ENCODE data around the gene CLTB. TPM values are rescaled to one million over a fixed set of nuclear protein-coding genes. Genes with fewer than 3 reads are reported as not detected.

The CLTB gene
- total and polyA plus RNA-seq, 3 donors from 2014 or later: 60.8 to 107 (median 103) TPM

GRCh38 chr5:176424181-176424580, 7.8 kb upstream of the CLTB start:
- no peaks in the 10 kb centered on the region for H3K27me3 ChIP-seq
- intact Hi-C loops (cut with DNase I; ENCODE audit: low total_unique reads): no loop called here
- TF ChIP-seq POLR2A (IDR thresholded peaks at IDR 0.05) (no peak), CTCF (IDR thresholded peaks at IDR 0.05) (no peak)
- no peaks in the 10 kb centered on the region for H3K4me1 ChIP-seq
- DNase-seq: no peak
- H3K27ac ChIP-seq: no peak overlapping the region
- no peak overlapping the region for H3K4me3 ChIP-seq
- no peaks in the 10 kb centered on the region for H3K36me3 ChIP-seq (ENCODE audit: low read depth, missing control alignments)
- WGBS, 2 donors: 81 to 89% methylated on average over 3 of the region's 3 CpGs
- H3K9me3 ChIP-seq: no peaks in the 10 kb centered on the region

GRCh38 chr5:176420972-176421544, 4.7 kb upstream of the CLTB start:
- DNase-seq: no peak
- H3K4me1 ChIP-seq: no peaks in the 10 kb centered on the region
- H3K4me3 ChIP-seq: no peak overlapping the region
- TF ChIP-seq POLR2A (IDR thresholded peaks at IDR 0.05) (no peak), CTCF (IDR thresholded peaks at IDR 0.05) (no peak)
- no peaks in the 10 kb centered on the region for H3K36me3 ChIP-seq (ENCODE audit: low read depth, missing control alignments)
- no peak overlapping the region for H3K27ac ChIP-seq
- WGBS, 2 donors: 61 to 83% methylated on average over 2 of the region's 2 CpGs
- no peaks in the 10 kb centered on the region for H3K9me3 ChIP-seq
- intact Hi-C loops (cut with DNase I; ENCODE audit: low total_unique reads): no loop called here
- H3K27me3 ChIP-seq: no peaks in the 10 kb centered on the region

GRCh38 chr5:176420086-176420485, 3.7 kb upstream of the CLTB start:
- Histone ChIP-seq H3K4me1 (peaks cover 6% of the 10 kb centered on the region), H3K36me3 (ENCODE audit: low read depth, missing control alignments) (no peaks in the 10 kb centered on the region), H3K27me3 (no peaks in the 10 kb centered on the region), H3K9me3 (no peaks in the 10 kb centered on the region), H3K27ac (no peak overlapping the region), H3K4me3 (no peak overlapping the region)
- intact Hi-C loops (cut with DNase I; ENCODE audit: low total_unique reads): no loop called here
- TF ChIP-seq POLR2A (IDR thresholded peaks at IDR 0.05): no peak
- no peak for TF ChIP-seq CTCF (IDR thresholded peaks at IDR 0.05)
- WGBS, 2 donors: 92% methylated on average over 5 of the region's 5 CpGs
- no peak for DNase-seq

GRCh38 chr5:176418251-176418650, 1.9 kb upstream of the CLTB start:
- WGBS, 2 donors: 84 to 88% methylated on average over 9 of the region's 9 CpGs
- TF ChIP-seq CTCF (IDR thresholded peaks at IDR 0.05) (no peak), POLR2A (IDR thresholded peaks at IDR 0.05) (no peak)
- intact Hi-C loops (cut with DNase I; ENCODE audit: low total_unique reads): loop anchor here (10.0 kb wide), 1 partner anchor 117 kb away; the partner anchor contains the start of gene RNF44
- H3K27ac ChIP-seq: no peak overlapping the region
- H3K27me3 ChIP-seq: no peaks in the 10 kb centered on the region
- no peak for DNase-seq
- H3K4me3 ChIP-seq: no peak overlapping the region
- H3K9me3 ChIP-seq: no peaks in the 10 kb centered on the region
- peaks cover 22% of the 10 kb centered on the region for H3K4me1 ChIP-seq
- H3K36me3 ChIP-seq (ENCODE audit: low read depth, missing control alignments): no peaks in the 10 kb centered on the region

- intact Hi-C loops (cut with DNase I; ENCODE audit: low total_unique reads): loop anchor here (10.0 kb wide), 1 partner anchor 118 kb away; the partner anchor contains the start of gene RNF44
- H3K27me3 ChIP-seq: no peaks in the 10 kb centered on the region
- H3K4me3 ChIP-seq: peak overlapping the region; percentile 42 to 95
- 42 to 59% methylated on average over 10 to 11 of the region's 11 CpGs for WGBS, 2 donors
- peaks cover 34% of the 10 kb centered on the region for H3K4me1 ChIP-seq
- H3K36me3 ChIP-seq (ENCODE audit: low read depth, missing control alignments): no peaks in the 10 kb centered on the region
- peak overlapping the region; percentile 37 to 87 for H3K27ac ChIP-seq
- no peak for TF ChIP-seq POLR2A (IDR thresholded peaks at IDR 0.05)
- TF ChIP-seq CTCF (IDR thresholded peaks at IDR 0.05): no peak
- H3K9me3 ChIP-seq: no peaks in the 10 kb centered on the region
- no peak for DNase-seq
Observed at GRCh38 chr5:176416965-176417364, 626 bp upstream of the CLTB start.

All from testis (tissue), 3 donors.